MCF 10A (cell line): Measurements from ENCODE around the gene BRSK2. TPM values are rescaled to one million over a fixed set of nuclear protein-coding genes. Genes with fewer than 3 reads are reported as not detected.

ENCODE experiments used
- BruUV-seq: library from RNA; stranded (reverse); fragments of 400-500 nt; replicated peaks from 2 replicates; lab custom pipeline; 2021; lab: Mats Ljungman, UMichigan
- CTCF ChIA-PET: fragments of 300-600 bp; sonication (Branson Sonifier 250); formaldehyde crosslinking; extraction: SDS; loops from one replicate; lab custom pipeline; 2021; ENCODE audit warnings: antibody characterized with exemption, inconsistent platforms; lab: Yijun Ruan, JAX
- POLR2A ChIA-PET: fragments of 300-600, 350-650 bp; sonication (Branson Sonifier 250); formaldehyde crosslinking; extraction: SDS; loops from one replicate; lab custom pipeline; 2020; ENCODE audit warnings: antibody characterized with exemption, inconsistent platforms; lab: Yijun Ruan, JAX
- DNase-seq: peaks from one replicate; pipeline ENCODE4 v3.0.0-alpha.2; 2018; ENCODE audit not compliant: unreplicated experiment
- H3K27ac Mint-ChIP-seq: one replicate; pipeline ENCODE4 v1.8.0; 2022; ENCODE audit warnings: mild to moderate bottlenecking, low read depth, mixed read lengths; ENCODE audit not compliant: unreplicated experiment
- H3K27me3 Mint-ChIP-seq: one replicate; pipeline ENCODE4 v1.8.0; 2022; ENCODE audit warnings: mixed read lengths; ENCODE audit not compliant: insufficient read depth, unreplicated experiment
- H3K36me3 Mint-ChIP-seq: one replicate; pipeline ENCODE4 v1.8.0; 2022; ENCODE audit warnings: mild to moderate bottlenecking, moderate library complexity, mixed read lengths; ENCODE audit not compliant: insufficient read depth, unreplicated experiment
- H3K4me1 Mint-ChIP-seq: one replicate; pipeline ENCODE4 v1.8.0; 2022; ENCODE audit warnings: mixed read lengths; ENCODE audit not compliant: insufficient read depth, unreplicated experiment
- H3K4me3 Mint-ChIP-seq: one replicate; pipeline ENCODE4 v1.8.0; 2022; ENCODE audit warnings: mild to moderate bottlenecking, moderate library complexity, mixed read lengths; ENCODE audit not compliant: unreplicated experiment
- H3K9me3 Mint-ChIP-seq: one replicate; pipeline ENCODE4 v1.8.0; 2022; ENCODE audit warnings: mixed read lengths; ENCODE audit not compliant: unreplicated experiment
- CTCF ChIP-seq: fragments of 200-600 bp; IDR thresholded peaks from one replicate; pipeline ENCODE4 v1.8.0; 2022; ENCODE audit warnings: antibody characterized with exemption, mild to moderate bottlenecking; ENCODE audit not compliant: unreplicated experiment
- intact Hi-C: fragments of 100-400 bp; cut with micrococcal nuclease; formaldehyde crosslinking; loops from 2 replicates; pipeline ENCODE4 v1.14.1; 2022
- total RNA-seq: library from RNA; stranded (reverse); gene quantifications from 2 replicates; pipeline ENCODE4 v1.2.3, GENCODE V29; 2022

The BRSK2 gene
- total RNA-seq, 1 experiment from 2014 or later, result 0.44 TPM

DNA sequence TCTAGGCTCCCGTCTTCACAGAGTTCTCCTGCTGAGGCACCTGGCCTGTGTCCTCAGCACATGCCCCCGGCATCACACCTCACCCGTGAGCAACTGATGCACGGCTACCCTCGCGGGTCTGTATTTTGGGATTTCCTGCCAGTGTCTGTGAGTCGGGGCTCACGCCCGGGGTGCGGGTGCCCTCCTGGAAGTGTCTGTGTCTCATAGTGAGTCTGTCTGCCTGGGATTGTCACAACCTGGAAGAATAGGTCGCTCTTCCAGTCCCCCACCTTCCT, 11.4 kb downstream of the BRSK2 start:
- no peaks in the 10 kb centered on the region for H3K4me1 Mint-ChIP-seq
- TF ChIP-seq CTCF, result no peak
- no peak overlapping the region for H3K4me3 Mint-ChIP-seq
- ChIA-PET POLR2A (interaction anchor here (0.5 to 0.9 kb wide), 2 partner anchors 9 to 178 kb away, joined by 3 to 5 read pairs; no protein-coding TSS in a partner anchor), CTCF (interaction anchor here (0.6 kb wide), 1 partner anchor 152 kb away, joined by 3 read pairs; no protein-coding TSS in a partner anchor)
- H3K9me3 Mint-ChIP-seq, result no peaks in the 10 kb centered on the region
- no peak overlapping the region for H3K27ac Mint-ChIP-seq
- H3K27me3 Mint-ChIP-seq, result no peaks in the 10 kb centered on the region
- no peak for DNase-seq
- no TSS peak for BruUV-seq
- no peaks in the 10 kb centered on the region for H3K36me3 Mint-ChIP-seq
- intact Hi-C loops, result no loop called here

DNA sequence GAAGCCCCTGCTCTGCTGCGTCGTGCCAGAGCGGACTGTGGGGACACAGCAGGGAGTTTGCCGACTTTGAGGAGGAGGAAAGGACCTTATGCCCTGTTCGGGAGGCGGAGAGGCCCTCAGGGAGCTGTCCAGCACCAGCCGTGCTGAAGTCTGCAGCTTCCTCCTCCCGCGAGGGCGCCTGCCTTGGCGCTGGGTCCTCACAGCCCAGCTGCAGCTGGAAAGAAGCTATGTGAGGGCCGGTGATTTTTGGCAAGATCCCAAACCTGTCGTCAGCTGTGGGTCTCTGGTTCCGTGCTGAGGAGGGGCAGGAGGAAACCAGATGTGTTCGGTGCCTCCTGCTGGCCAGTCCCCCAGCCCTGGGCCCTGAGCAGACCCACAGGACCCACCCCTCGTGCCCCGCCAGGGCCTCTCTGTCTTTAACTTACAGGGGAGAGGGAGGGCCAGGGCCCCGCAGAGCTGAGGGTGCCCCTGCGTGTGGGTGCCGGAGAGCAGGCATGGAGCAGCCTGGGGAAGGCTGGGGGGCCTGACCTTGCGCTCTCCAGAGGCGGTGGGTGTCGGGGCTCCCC, 12.0 kb downstream of the BRSK2 start:
- peak; percentile 55 for DNase-seq
- no TSS peak for BruUV-seq
- H3K27me3 Mint-ChIP-seq, result no peaks in the 10 kb centered on the region
- H3K27ac Mint-ChIP-seq, result no peak overlapping the region
- POLR2A ChIA-PET, result interaction anchor here (0.5 to 0.9 kb wide), 2 partner anchors 9 to 178 kb away, joined by 3 to 5 read pairs; no protein-coding TSS in a partner anchor
- TF ChIP-seq CTCF, result no peak
- H3K4me1 Mint-ChIP-seq, result no peaks in the 10 kb centered on the region
- CTCF ChIA-PET, result no interaction called here
- no peak overlapping the region for H3K4me3 Mint-ChIP-seq
- H3K36me3 Mint-ChIP-seq, result no peaks in the 10 kb centered on the region
- H3K9me3 Mint-ChIP-seq, result no peaks in the 10 kb centered on the region
- intact Hi-C loops, result no loop called here

DNA sequence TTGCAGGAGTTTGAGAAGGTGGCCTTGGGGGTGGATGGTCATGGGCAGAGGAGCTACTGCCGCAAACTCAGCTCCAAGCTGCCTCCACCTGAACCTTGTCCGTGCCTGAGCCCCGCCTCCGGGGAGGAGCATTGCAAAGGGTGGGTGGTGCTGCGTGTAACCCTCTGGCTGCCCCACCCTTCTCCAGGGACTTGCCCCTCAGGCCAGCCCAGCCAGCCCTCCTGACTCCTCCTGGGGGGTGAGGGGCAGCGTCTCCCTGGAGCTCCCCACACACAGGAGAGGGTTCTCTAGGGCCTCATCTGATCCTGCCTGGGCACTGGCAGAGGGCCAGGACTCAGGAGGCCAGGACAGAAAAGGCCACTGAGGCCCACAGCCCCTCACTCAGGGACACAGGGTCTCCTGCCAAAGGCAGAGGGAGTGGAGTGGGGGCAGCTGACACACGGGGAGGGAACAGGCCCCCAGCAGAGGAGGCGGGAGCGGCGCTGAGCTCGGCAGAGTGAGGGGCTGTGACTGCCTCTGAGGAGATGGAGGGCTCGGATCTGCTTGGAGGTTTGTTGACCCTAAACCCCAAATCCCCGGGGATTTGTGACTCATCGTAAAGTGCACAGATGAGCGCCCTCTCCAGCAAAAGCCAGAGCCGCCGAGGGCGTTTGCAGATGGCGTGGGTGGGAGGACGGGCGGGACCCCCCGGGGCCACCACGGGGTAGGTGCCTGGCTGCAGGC, 12.8 kb downstream of the BRSK2 start:
- Mint-ChIP-seq H3K9me3 (no peaks in the 10 kb centered on the region), H3K4me1 (no peaks in the 10 kb centered on the region), H3K4me3 (no peak overlapping the region), H3K36me3 (no peaks in the 10 kb centered on the region), H3K27ac (no peak overlapping the region), H3K27me3 (no peaks in the 10 kb centered on the region)
- intact Hi-C loops, result no loop called here
- POLR2A ChIA-PET, result no interaction called here
- BruUV-seq, result no TSS peak
- CTCF ChIA-PET, result no interaction called here
- no peak for TF ChIP-seq CTCF
- DNase-seq, result no peak

DNA sequence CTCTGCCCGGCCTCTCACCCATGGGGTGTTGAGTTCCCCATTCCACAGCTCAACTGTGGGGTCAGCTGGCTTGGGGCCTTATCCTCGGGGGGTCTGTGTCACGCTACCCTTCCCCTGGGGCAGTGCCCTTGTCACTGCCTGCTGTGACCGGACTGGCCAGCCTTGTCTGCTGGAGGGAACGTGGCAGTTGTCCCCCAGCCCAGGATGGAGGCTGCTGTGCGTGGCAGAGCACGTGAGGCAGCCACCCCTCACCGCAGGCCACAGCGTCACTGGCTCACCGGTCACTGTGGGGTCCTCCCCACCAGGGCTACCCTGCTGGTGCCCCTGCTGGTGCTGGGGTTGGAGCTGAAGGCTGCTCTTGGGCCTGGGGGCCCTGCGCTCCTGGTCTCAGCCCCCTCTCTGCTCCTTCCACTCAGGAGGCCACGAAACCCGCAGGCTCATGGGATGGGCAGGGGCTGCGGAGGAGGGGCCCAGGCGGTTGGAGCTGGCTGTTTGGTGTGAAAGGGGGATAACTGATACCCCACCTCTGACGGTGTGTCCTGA, 13.4 kb downstream of the BRSK2 start:
- Mint-ChIP-seq H3K27ac (no peak overlapping the region), H3K4me1 (no peaks in the 10 kb centered on the region), H3K9me3 (no peaks in the 10 kb centered on the region), H3K4me3 (no peak overlapping the region), H3K36me3 (no peaks in the 10 kb centered on the region), H3K27me3 (no peaks in the 10 kb centered on the region)
- ChIA-PET POLR2A (no interaction called here), CTCF (no interaction called here)
- BruUV-seq, result no TSS peak
- DNase-seq, result no peak
- TF ChIP-seq CTCF, result no peak
- intact Hi-C loops, result no loop called here
